ENCODE results near the gene C3. TPM values are rescaled to one million over a fixed set of nuclear protein-coding genes. Genes with fewer than 3 reads are reported as not detected.

The C3 gene
- total RNA-seq, 1 donor from 2014 or later, result 133 TPM

DNA sequence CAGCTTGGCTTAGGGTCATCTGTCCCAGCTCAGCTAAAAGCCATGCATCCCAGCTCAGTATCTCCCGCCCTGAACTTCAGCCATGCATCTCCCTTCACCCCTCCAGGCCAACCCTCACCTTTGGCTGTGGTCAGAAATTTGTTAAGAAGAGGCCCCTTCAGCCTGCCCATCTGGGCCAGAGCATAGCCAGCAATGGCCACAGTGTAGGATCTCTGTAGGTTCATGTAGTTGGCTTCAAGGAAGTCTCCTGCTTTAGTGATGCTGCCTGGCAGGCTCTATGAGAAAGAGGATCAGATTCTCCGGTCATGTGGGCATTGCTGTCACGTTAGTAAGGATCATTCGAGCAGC is 33.8 kb downstream of the C3 start:
- Histone ChIP-seq H3K36me3 (peaks cover 15% of the 10 kb centered on the region), H3K9me3 (replicated peaks) (no peaks in the 10 kb centered on the region), H3K4me1 (no peaks in the 10 kb centered on the region), H3K27me3 (ENCODE audit: low read depth) (peaks cover 22% of the 10 kb centered on the region), H3K4me3 (no peak overlapping the region), H3K27ac (replicated peaks) (no peak overlapping the region)
- TF ChIP-seq, protein P1, sequence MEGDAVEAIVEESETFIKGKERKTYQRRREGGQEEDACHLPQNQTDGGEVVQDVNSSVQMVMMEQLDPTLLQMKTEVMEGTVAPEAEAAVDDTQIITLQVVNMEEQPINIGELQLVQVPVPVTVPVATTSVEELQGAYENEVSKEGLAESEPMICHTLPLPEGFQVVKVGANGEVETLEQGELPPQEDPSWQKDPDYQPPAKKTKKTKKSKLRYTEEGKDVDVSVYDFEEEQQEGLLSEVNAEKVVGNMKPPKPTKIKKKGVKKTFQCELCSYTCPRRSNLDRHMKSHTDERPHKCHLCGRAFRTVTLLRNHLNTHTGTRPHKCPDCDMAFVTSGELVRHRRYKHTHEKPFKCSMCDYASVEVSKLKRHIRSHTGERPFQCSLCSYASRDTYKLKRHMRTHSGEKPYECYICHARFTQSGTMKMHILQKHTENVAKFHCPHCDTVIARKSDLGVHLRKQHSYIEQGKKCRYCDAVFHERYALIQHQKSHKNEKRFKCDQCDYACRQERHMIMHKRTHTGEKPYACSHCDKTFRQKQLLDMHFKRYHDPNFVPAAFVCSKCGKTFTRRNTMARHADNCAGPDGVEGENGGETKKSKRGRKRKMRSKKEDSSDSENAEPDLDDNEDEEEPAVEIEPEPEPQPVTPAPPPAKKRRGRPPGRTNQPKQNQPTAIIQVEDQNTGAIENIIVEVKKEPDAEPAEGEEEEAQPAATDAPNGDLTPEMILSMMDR (IDR thresholded peaks at IDR 0.05; ENCODE audit: borderline replicate concordance), result no peak
- intact Hi-C loops (cut with micrococcal nuclease), result no loop called here
- DNase-seq, result no peak

DNA sequence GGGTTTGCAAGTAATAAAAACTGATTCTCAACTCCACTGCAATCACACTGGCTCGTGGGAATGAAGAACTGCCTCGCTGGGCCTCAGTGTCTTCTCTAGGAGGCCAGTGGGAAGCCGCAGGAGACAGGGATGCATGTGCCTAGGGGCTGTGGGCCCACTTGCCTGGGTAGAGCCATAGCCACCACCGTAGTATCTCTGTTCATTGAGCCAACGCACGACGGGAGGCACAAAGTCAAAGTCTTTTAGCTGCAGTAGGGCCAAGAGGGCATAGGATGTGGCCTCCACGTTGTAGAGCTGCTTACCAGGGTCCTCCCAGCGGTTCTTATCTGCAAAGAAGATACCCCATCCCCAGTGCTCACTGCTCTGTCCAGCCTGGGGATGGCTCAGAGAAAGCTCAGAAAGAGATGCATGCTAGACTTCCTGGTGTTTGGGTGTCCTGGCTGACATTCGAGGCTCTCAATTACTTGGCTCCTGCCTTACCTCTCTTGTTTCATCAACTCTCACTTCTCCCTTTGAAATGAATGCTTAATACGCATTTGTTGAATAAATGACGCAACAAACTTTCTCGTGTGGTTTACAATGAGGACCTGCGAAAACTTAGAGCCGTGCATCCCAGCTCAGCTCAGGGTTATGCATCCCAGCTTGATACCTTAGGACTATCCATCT is 34.4 kb downstream of the C3 start:
- Histone ChIP-seq H3K27me3 (ENCODE audit: low read depth) (peaks cover 16% of the 10 kb centered on the region), H3K9me3 (replicated peaks) (no peaks in the 10 kb centered on the region), H3K36me3 (peaks cover 15% of the 10 kb centered on the region), H3K4me1 (no peaks in the 10 kb centered on the region), H3K27ac (replicated peaks) (no peak overlapping the region), H3K4me3 (no peak overlapping the region)
- intact Hi-C loops (cut with micrococcal nuclease), result no loop called here
- TF ChIP-seq, protein P1 (IDR thresholded peaks at IDR 0.05; ENCODE audit: borderline replicate concordance), result no peak
- DNase-seq, result no peak

DNA sequence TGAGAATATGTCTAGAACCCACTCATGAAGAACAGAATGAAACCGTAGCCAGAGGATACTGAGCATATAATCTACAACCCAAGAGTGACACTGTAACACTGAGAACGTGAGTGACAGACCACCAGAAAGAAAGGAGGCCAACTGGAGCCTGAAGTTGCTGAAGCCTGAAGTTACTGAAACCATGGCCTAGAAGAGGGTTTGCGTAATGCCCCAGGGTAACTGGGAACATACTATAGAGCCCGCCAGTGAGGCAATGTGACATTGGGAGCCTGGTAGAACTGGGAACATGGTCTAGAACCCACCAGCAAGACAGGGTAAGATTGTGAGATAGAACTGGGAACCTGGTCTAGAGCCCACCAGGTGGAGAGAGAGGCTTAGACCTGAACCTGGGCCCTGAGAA is 35.0 kb downstream of the C3 start:
- no peak overlapping the region for H3K4me3 ChIP-seq
- H3K27me3 ChIP-seq (ENCODE audit: low read depth), result peaks cover 10% of the 10 kb centered on the region
- H3K36me3 ChIP-seq, result peaks cover 17% of the 10 kb centered on the region
- H3K9me3 ChIP-seq (replicated peaks), result no peaks in the 10 kb centered on the region
- no peak overlapping the region for H3K27ac ChIP-seq (replicated peaks)
- intact Hi-C loops (cut with micrococcal nuclease), result no loop called here
- TF ChIP-seq, protein P1 (IDR thresholded peaks at IDR 0.05; ENCODE audit: borderline replicate concordance), result no peak
- no peaks in the 10 kb centered on the region for H3K4me1 ChIP-seq
- DNase-seq, result no peak

DNA sequence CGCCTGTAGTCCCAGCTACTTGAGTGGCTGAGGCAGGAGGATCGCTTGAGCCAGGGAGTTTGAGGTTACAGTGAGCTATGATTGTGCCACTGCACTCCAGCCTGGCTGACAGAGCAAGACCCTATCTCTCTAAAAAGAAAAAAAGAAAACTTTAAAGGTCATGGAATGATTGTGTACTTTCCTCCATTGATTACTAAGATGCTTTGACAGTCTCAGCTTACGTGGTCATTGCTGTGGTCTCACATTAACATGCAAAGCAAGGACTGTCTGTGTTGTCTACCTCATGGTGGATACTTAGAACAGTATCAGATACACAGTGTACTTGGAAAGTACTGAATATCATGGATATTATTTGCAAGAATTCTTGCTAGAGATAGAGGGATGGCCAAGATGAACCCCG is 36.5 kb downstream of the C3 start:
- intact Hi-C loops (cut with micrococcal nuclease), result no loop called here
- TF ChIP-seq, protein P1 (IDR thresholded peaks at IDR 0.05; ENCODE audit: borderline replicate concordance), result no peak
- H3K36me3 ChIP-seq, result peaks cover 20% of the 10 kb centered on the region
- DNase-seq, result no peak
- H3K4me1 ChIP-seq, result no peaks in the 10 kb centered on the region
- no peak overlapping the region for H3K27ac ChIP-seq (replicated peaks)
- peaks cover 19% of the 10 kb centered on the region for H3K27me3 ChIP-seq (ENCODE audit: low read depth)
- H3K9me3 ChIP-seq (replicated peaks), result no peaks in the 10 kb centered on the region
- H3K4me3 ChIP-seq, result no peak overlapping the region

DNA sequence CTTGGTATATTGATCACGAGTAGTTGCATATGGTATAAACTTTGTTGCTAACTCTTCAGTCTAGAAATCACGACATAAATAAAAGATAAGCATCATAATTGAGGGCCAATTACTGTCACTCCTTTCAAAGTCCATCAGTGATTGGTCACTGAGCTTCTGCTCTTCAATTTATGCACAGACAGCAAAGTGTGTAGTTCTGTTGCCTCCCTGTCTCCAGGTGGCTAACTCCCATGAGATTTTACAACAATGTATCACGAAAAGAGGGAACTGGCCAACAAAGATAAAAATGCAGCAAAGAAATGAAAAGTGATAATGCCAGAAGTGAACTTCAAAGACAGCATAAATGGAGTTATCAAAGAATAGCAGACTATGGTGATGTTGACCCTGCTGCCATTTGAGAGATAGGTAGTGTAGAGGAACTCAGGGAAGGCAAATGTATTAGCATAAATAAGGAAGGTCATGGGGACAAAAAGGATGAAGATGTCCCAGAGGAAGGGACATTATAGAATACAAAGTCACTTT is 37.8 kb downstream of the C3 start:
- Histone ChIP-seq H3K36me3 (peaks cover 20% of the 10 kb centered on the region), H3K27ac (replicated peaks) (no peak overlapping the region), H3K27me3 (ENCODE audit: low read depth) (peaks cover 30% of the 10 kb centered on the region), H3K9me3 (replicated peaks) (no peaks in the 10 kb centered on the region), H3K4me3 (no peak overlapping the region), H3K4me1 (no peaks in the 10 kb centered on the region)
- DNase-seq, result no peak
- intact Hi-C loops (cut with micrococcal nuclease), result no loop called here
- TF ChIP-seq, protein P1 (IDR thresholded peaks at IDR 0.05; ENCODE audit: borderline replicate concordance), result no peak

Data from left ventricle myocardium inferior (tissue), 1 donor.